IMR-90 (cell line): ENCODE data around the gene TIFAB. TPM values are rescaled to one million over a fixed set of nuclear protein-coding genes. Genes with fewer than 3 reads are reported as not detected.

Experiments
- ATAC-seq: fragments of 200-7000 bp; cut with Tn5 transposase; 2 replicates; pipeline ENCODE4 v1.9.1; 2020; ENCODE audit warnings: low read depth, mild to moderate bottlenecking, moderate library complexity
- BruUV-seq: library from RNA; stranded (reverse); fragments of 400-500 nt; replicated peaks from 2 replicates; lab custom pipeline; 2021; lab: Mats Ljungman, UMichigan
- CTCF ChIA-PET: fragments of 300-600 bp; formaldehyde crosslinking; extraction: SDS; loops from one replicate; lab custom pipeline; 2021; ENCODE audit warnings: antibody characterized with exemption; lab: Yijun Ruan, JAX
- POLR2A ChIA-PET: fragments of 300-600 bp; sonication (Branson Sonifier 250); formaldehyde crosslinking; loops from one replicate; lab custom pipeline; 2022; ENCODE audit warnings: antibody characterized with exemption; ENCODE audit not compliant: unreplicated experiment; lab: Charles Lee
- DNase-seq: peaks from one replicate; pipeline ENCODE4 v3.0.0; 2013
- H2AFZ ChIP-seq: replicated peaks from 2 replicates; pipeline ENCODE3; 2013; ENCODE audit warnings: low read length, mild to moderate bottlenecking; ENCODE audit not compliant: poor library complexity
- H2AK5ac ChIP-seq: 2 replicates; pipeline ENCODE4 v1.6.1; 2013; ENCODE audit warnings: low read depth, low read length, inconsistent platforms
- H2AK9ac ChIP-seq: replicated peaks from 2 replicates; pipeline ENCODE3; 2013; ENCODE audit warnings: mild to moderate bottlenecking, low read depth, low read length, moderate library complexity; ENCODE audit not compliant: poor library complexity
- H2BK120ac ChIP-seq: 2 replicates; pipeline ENCODE4 v1.6.1; 2013; ENCODE audit warnings: low read depth, low read length, inconsistent platforms
- H2BK15ac ChIP-seq: 3 replicates; pipeline ENCODE4 v1.6.1; 2013; ENCODE audit warnings: low read depth, low read length, inconsistent platforms
- H2BK20ac ChIP-seq: 2 replicates; pipeline ENCODE4 v1.6.1; 2013; ENCODE audit warnings: low read depth, mild to moderate bottlenecking, inconsistent platforms, low read length, moderate library complexity
- H2BK5ac ChIP-seq: 2 replicates; pipeline ENCODE4 v1.6.1; 2013; ENCODE audit warnings: mild to moderate bottlenecking, low read depth, low read length, inconsistent platforms; ENCODE audit not compliant: poor library complexity, severe bottlenecking
- H3K14ac ChIP-seq: replicated peaks from 2 replicates; pipeline ENCODE4 v1.6.1; 2013; ENCODE audit warnings: low read depth, low read length, inconsistent platforms
- H3K18ac ChIP-seq: 2 replicates; pipeline ENCODE4 v1.6.1; 2013; ENCODE audit warnings: low read depth, low read length, control low read depth
- H3K23ac ChIP-seq: 2 replicates; pipeline ENCODE4 v1.6.1; 2013; ENCODE audit warnings: low read depth, low read length, inconsistent platforms
- H3K27ac ChIP-seq: 2 replicates; pipeline ENCODE4 v1.5.1; 2013; ENCODE audit warnings: mild to moderate bottlenecking, control low read depth, low read length; ENCODE audit not compliant: insufficient read depth
- H3K27me3 ChIP-seq: 2 replicates; pipeline ENCODE4 v1.6.1; 2013; ENCODE audit warnings: low read length; ENCODE audit not compliant: control insufficient read depth, insufficient read depth
- H3K36me3 ChIP-seq: 2 replicates; pipeline ENCODE4 v1.6.1; 2013; ENCODE audit warnings: low read length, mixed read lengths; ENCODE audit not compliant: control insufficient read depth, insufficient read depth
- H3K4ac ChIP-seq: 2 replicates; pipeline ENCODE4 v1.6.1; 2013; ENCODE audit warnings: low read depth, low read length, inconsistent platforms
- H3K4me1 ChIP-seq: 2 replicates; pipeline ENCODE4 v1.6.1; 2013; ENCODE audit warnings: low read length, mixed read lengths; ENCODE audit not compliant: control insufficient read depth, insufficient read depth
- H3K4me2 ChIP-seq: 2 replicates; pipeline ENCODE4 v1.6.1; 2013; ENCODE audit warnings: low read depth, mild to moderate bottlenecking, control low read depth, low read length, moderate library complexity
- H3K4me3 ChIP-seq: 2 replicates; pipeline ENCODE4 v1.5.1; 2013; ENCODE audit warnings: low read depth, mild to moderate bottlenecking, control low read depth, low read length, moderate library complexity; ENCODE audit not compliant: insufficient read depth
- H3K56ac ChIP-seq: 2 replicates; pipeline ENCODE4 v1.6.1; 2013; ENCODE audit warnings: low read length, inconsistent platforms; ENCODE audit not compliant: insufficient read depth; ENCODE audit errors: extremely low read depth
- H3K79me1 ChIP-seq, 2 experiments: 2 replicates each; pipeline ENCODE4 v1.6.1; 2013; ENCODE audit warnings: low read length in 2 of 2, inconsistent platforms in 1 of 2, low read depth in 1 of 2
- H3K9ac ChIP-seq: 2 replicates; pipeline ENCODE4 v1.6.1; 2013; ENCODE audit warnings: low read depth, low read length, control low read depth
- H3K9me1 ChIP-seq: 2 replicates; pipeline ENCODE4 v1.6.1; 2013; ENCODE audit warnings: low read length, inconsistent platforms; ENCODE audit not compliant: insufficient read depth
- H3K9me3 ChIP-seq: 2 replicates; pipeline ENCODE4 v1.6.1; 2013; ENCODE audit warnings: low read length; ENCODE audit not compliant: control insufficient read depth, insufficient read depth
- H4K20me1 ChIP-seq: 2 replicates; pipeline ENCODE4 v1.6.1; 2013; ENCODE audit warnings: low read length, inconsistent platforms; ENCODE audit not compliant: insufficient read depth
- H4K5ac ChIP-seq: 2 replicates; pipeline ENCODE4 v1.6.1; 2013; ENCODE audit warnings: mild to moderate bottlenecking, low read depth, low read length, control low read depth
- H4K8ac ChIP-seq, 2 experiments: 2 replicates each; pipeline ENCODE4 v1.6.1; 2013; ENCODE audit warnings: low read depth in 2 of 2, low read length in 2 of 2, control low read depth in 1 of 2, inconsistent platforms in 1 of 2
- H4K91ac ChIP-seq: 2 replicates; pipeline ENCODE4 v1.6.1; 2013; ENCODE audit warnings: low read depth, low read length, inconsistent platforms; ENCODE audit not compliant: insufficient read depth
- CTCF ChIP-seq: conservative IDR thresholded peaks from 2 replicates; pipeline ENCODE4 v1.5.1; 2012; ENCODE audit warnings: mild to moderate bottlenecking, low read depth, low read length, improper control_type of control experiment
- FOS ChIP-seq: fragments of 150-350 bp; IDR thresholded peaks from 2 replicates; pipeline ENCODE4 v1.6.1; 2016; ENCODE audit warnings: low read depth, low read length
- NFE2L2 ChIP-seq: fragments of 150-350 bp; IDR thresholded peaks from 2 replicates; pipeline ENCODE4 v1.6.1; 2016; ENCODE audit warnings: low read depth, mild to moderate bottlenecking, low read length
- USF2 ChIP-seq: fragments of 150-350 bp; IDR thresholded peaks from 2 replicates; pipeline ENCODE4 v1.6.1; 2017; ENCODE audit warnings: mild to moderate bottlenecking, antibody characterized with exemption, low read length, low read depth
- WGBS, 2 experiments: methylation state at CpG; one replicate each; pipeline versions ENCODE4 v1.1.5 to v1.1.7; 2013; ENCODE audit warnings: missing lambda C conversion rate in 2 of 2; ENCODE audit not compliant: insufficient read length in 1 of 2; ENCODE audit errors: extremely low coverage in 2 of 2; 5-methylcytosine and 5-hydroxymethylcytosine counted together
- dilution Hi-C: fragments of 300-500 bp; cut with HindIII; formaldehyde crosslinking; loops from one replicate; pipeline ENCODE4 v1.14.3; 2018; ENCODE audit warnings: low sequenced_read_pairs; ENCODE audit not compliant: unreplicated experiment
- in situ Hi-C: fragments of 300-500 bp; cut with MboI; formaldehyde crosslinking; loops from 3 replicates; pipeline ENCODE4 v1.14.3; 2019; ENCODE audit warnings: low sequenced_read_pairs, inconsistent platforms, mixed read lengths
- intact Hi-C: fragments of 100-400 bp; cut with micrococcal nuclease; formaldehyde crosslinking; loops from 2 replicates; pipeline ENCODE4 v1.10.0; 2022
- polyA plus RNA-seq, 3 experiments: library from polyadenylated mRNA; depleted of rRNA; stranded (reverse); fragments of >200 nt; gene quantifications; 2 replicates each; pipeline ENCODE4 v1.2.3, GENCODE V29; 2012; ENCODE audit warnings: low replicate concordance in 1 of 3
- total RNA-seq: library from RNA; depleted of rRNA; stranded (reverse); fragments of >200 nt; gene quantifications from 2 replicates; pipeline ENCODE4 v1.2.3, GENCODE V29; 2012

Gene TIFAB
- total and polyA plus RNA-seq, 2 of the 4 experiments (the other 2 are of a cell fraction) = not detected

GRCh38 chr5:135481387-135481786 lies 29.2 kb upstream of the TIFAB start:
- Histone ChIP-seq H3K9me3 (no peaks in the 10 kb centered on the region), H3K36me3 (no peaks in the 10 kb centered on the region), H2AFZ (no peak overlapping the region), H4K5ac (no peak overlapping the region), H2BK5ac (no peak overlapping the region), H3K4me3 (no peak overlapping the region), H2AK9ac (peak overlapping the region; percentile 32), H3K14ac (no peak overlapping the region), H3K9ac (no peak overlapping the region), H2BK120ac (no peak overlapping the region), H2AK5ac (no peak overlapping the region), H3K56ac (no peak overlapping the region), H4K91ac (no peak overlapping the region), H3K18ac (no peak overlapping the region), H3K27me3 (peaks cover 65% of the 10 kb centered on the region), H3K9me1 (peaks cover 5% of the 10 kb centered on the region; the same call in 1 of the 2 replicates), H3K79me1 (no peaks in the 10 kb centered on the region), H2BK20ac (no peak overlapping the region), H3K4me2 (no peak overlapping the region), H2BK15ac (no peak overlapping the region), H3K27ac (no peak overlapping the region), H3K4ac (no peak overlapping the region), H4K8ac (no peak overlapping the region), H4K20me1 (no peaks in the 10 kb centered on the region; the same call in 1 of the 2 replicates), H3K4me1 (no peaks in the 10 kb centered on the region), H3K23ac (no peak overlapping the region; the same call in 1 of the 2 replicates)
- 45% methylated on average over 5 of the region's 5 CpGs; no CpG with 5 or more reads in 1 of the 2 experiments for WGBS, 2 experiments
- POLR2A ChIA-PET = no interaction called here
- no peak for DNase-seq
- ATAC-seq = no peak
- intact Hi-C loops = no loop called here
- dilution Hi-C loops = no loop called here
- CTCF ChIA-PET = no interaction called here
- BruUV-seq = no TSS peak
- TF ChIP-seq USF2 = no peak
- TF ChIP-seq FOS = no peak
- TF ChIP-seq CTCF = no peak
- no peak for TF ChIP-seq NFE2L2
- in situ Hi-C loops = no loop called here
